GM23338 (cell line): ENCODE measurements around the gene KIF18A. TPM values are rescaled to one million over a fixed set of nuclear protein-coding genes. Genes with fewer than 3 reads are reported as not detected.

Experiments used
- CREB1 ChIP-seq: fragments of 250-450 bp; sonication (Bioruptor Pico); IDR thresholded peaks from 2 replicates; pipeline ENCODE4 v1.5.0; 2020; ENCODE audit warnings: low read depth, mild to moderate bottlenecking, moderate library complexity
- EZH2 ChIP-seq: fragments of 200-600 bp; sonication (generic); IDR thresholded peaks from one replicate; pipeline ENCODE4 v1.8.0; 2017; ENCODE audit warnings: antibody characterized with exemption, mild to moderate bottlenecking, low read depth; ENCODE audit not compliant: unreplicated experiment
- JUNB ChIP-seq: IDR thresholded peaks from one replicate; pipeline ENCODE4 v1.6.1; 2016; ENCODE audit warnings: antibody characterized with exemption; ENCODE audit not compliant: unreplicated experiment
- STAT1 ChIP-seq: IDR thresholded peaks from one replicate; pipeline ENCODE4 v1.6.1; 2016; ENCODE audit warnings: antibody characterized with exemption; ENCODE audit not compliant: unreplicated experiment
- ZNF462 ChIP-seq: fragments of 250-450 bp; sonication (Bioruptor Pico); IDR thresholded peaks from 2 replicates; pipeline ENCODE4 v1.5.0; 2020; ENCODE audit warnings: mild to moderate bottlenecking, moderate library complexity
- polyA plus RNA-seq: library from polyadenylated mRNA; unstranded; fragments of >200 nt; fragmentation: Nextera tagmentation; extraction: Ambion mirVana; gene quantifications from 2 replicates; pipeline ENCODE4 v1.2.1, GENCODE V29; 2016
- total RNA-seq: library from RNA; depleted of rRNA; stranded (reverse); fragments of >200 nt; shearing (Covaris generic); gene quantifications from 2 replicates; pipeline ENCODE4 v1.2.3, GENCODE V29; 2014
- TF ChIP-seq, protein P1 (sequence below): IDR thresholded peaks from one replicate; pipeline ENCODE4 v1.6.1; 2018; ENCODE audit warnings: antibody characterized with exemption; ENCODE audit not compliant: unreplicated experiment

Gene KIF18A
- total and polyA plus RNA-seq, 2 experiments from 2014 or later: 22.2 to 26.5 TPM

DNA sequence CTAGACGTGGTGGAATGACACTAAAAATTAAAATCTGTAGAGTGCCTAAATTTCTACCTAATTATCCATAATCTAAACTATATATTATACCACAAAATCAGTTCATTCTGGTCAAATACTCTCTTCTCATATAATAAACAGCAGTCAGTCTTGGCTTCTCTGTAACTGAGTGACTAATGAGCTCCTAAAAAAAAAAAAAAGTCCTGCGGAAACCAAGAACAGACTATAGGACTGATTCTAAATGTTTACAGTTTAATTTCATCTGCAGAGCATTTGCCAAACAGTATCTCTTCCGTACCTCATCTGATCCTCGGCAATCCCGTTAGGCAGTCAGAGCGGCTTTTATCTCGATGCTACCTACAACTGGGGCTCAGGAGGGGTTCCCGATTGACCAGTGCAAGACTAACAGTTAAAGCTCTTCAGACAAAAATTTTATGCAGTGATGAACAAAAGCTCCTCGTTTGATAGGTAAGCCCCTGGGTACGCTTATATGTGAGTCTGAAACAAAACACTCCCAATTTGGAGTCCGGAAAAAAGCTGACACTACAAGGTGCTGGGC is 686 bp downstream of the KIF18A start (continued):
- TF ChIP-seq ZNF462: no peak
- no peak for TF ChIP-seq JUNB
- TF ChIP-seq, protein P1, sequence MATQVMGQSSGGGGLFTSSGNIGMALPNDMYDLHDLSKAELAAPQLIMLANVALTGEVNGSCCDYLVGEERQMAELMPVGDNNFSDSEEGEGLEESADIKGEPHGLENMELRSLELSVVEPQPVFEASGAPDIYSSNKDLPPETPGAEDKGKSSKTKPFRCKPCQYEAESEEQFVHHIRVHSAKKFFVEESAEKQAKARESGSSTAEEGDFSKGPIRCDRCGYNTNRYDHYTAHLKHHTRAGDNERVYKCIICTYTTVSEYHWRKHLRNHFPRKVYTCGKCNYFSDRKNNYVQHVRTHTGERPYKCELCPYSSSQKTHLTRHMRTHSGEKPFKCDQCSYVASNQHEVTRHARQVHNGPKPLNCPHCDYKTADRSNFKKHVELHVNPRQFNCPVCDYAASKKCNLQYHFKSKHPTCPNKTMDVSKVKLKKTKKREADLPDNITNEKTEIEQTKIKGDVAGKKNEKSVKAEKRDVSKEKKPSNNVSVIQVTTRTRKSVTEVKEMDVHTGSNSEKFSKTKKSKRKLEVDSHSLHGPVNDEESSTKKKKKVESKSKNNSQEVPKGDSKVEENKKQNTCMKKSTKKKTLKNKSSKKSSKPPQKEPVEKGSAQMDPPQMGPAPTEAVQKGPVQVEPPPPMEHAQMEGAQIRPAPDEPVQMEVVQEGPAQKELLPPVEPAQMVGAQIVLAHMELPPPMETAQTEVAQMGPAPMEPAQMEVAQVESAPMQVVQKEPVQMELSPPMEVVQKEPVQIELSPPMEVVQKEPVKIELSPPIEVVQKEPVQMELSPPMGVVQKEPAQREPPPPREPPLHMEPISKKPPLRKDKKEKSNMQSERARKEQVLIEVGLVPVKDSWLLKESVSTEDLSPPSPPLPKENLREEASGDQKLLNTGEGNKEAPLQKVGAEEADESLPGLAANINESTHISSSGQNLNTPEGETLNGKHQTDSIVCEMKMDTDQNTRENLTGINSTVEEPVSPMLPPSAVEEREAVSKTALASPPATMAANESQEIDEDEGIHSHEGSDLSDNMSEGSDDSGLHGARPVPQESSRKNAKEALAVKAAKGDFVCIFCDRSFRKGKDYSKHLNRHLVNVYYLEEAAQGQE: no peak
- TF ChIP-seq STAT1: no peak
- TF ChIP-seq CREB1 (CRISPR knock-in tag): no peak
- no peak for TF ChIP-seq EZH2
